ENCODE measurements around the gene CD7.

- no peak for TF ChIP-seq CTCF (conservative IDR thresholded peaks at IDR 0.05; ENCODE audit: low read length)
- no peak for TF ChIP-seq EZH2phosphoT487 (IDR thresholded peaks at IDR 0.05; ENCODE audit: borderline replicate concordance, low read depth, low read length)
Measured at GRCh38 chr17:82310877-82311276, 6.5 kb downstream of the CD7 start.

Data from OCI-LY7 (cell line).